T-helper 2 cell treated with Interferon-gamma antibody and Interleukin-4, amounts not matched to agents 5 μg/mL and 100 μg/mL, for 36 hours (primary cell): Measurements from ENCODE around the gene CCDC148.

Experiments
- DNase-seq: peaks from one replicate; pipeline ENCODE4 v3.0.0; 2021; ENCODE audit warnings: low spot score
- H3K27ac Mint-ChIP-seq: one replicate; pipeline ENCODE4 v1.8.0; 2021; ENCODE audit warnings: mild to moderate bottlenecking, mixed read lengths
- H3K27me3 Mint-ChIP-seq: one replicate; pipeline ENCODE4 v1.8.0; 2021; ENCODE audit warnings: low read depth, mixed read lengths
- H3K36me3 Mint-ChIP-seq: one replicate; pipeline ENCODE4 v1.8.0; 2021; ENCODE audit warnings: low read depth, mixed read lengths
- H3K4me1 Mint-ChIP-seq: one replicate; pipeline ENCODE4 v1.8.0; 2021; ENCODE audit warnings: low read depth, mixed read lengths
- H3K4me3 Mint-ChIP-seq: one replicate; pipeline ENCODE4 v1.8.0; 2022; ENCODE audit warnings: mild to moderate bottlenecking, moderate library complexity, mixed read lengths
- H3K9me3 Mint-ChIP-seq: one replicate; pipeline ENCODE4 v1.8.0; 2021; ENCODE audit warnings: mixed read lengths

The CCDC148 gene

GRCh38 chr2:158432117-158432516, 24.4 kb downstream of the CCDC148 start:
- Mint-ChIP-seq H3K4me1 (no peaks in the 10 kb centered on the region), H3K27ac (no peak overlapping the region), H3K27me3 (no peaks in the 10 kb centered on the region), H3K9me3 (peaks cover 10% of the 10 kb centered on the region), H3K36me3 (no peaks in the 10 kb centered on the region), H3K4me3 (no peak overlapping the region)
- DNase-seq = no peak

- Mint-ChIP-seq H3K4me1 (no peaks in the 10 kb centered on the region), H3K36me3 (no peaks in the 10 kb centered on the region), H3K9me3 (peaks cover 11% of the 10 kb centered on the region), H3K27ac (no peak overlapping the region), H3K27me3 (peaks cover 6% of the 10 kb centered on the region), H3K4me3 (no peak overlapping the region)
- no peak for DNase-seq
Observed at GRCh38 chr2:158414538-158414937, 42.0 kb downstream of the CCDC148 start.

GRCh38 chr2:158413581-158413980, 43.0 kb downstream of the CCDC148 start:
- Mint-ChIP-seq H3K27ac (no peak overlapping the region), H3K27me3 (peaks cover 6% of the 10 kb centered on the region), H3K36me3 (no peaks in the 10 kb centered on the region), H3K9me3 (peaks cover 11% of the 10 kb centered on the region), H3K4me1 (no peaks in the 10 kb centered on the region), H3K4me3 (no peak overlapping the region)
- DNase-seq = no peak

GRCh38 chr2:158412206-158412605, 44.3 kb downstream of the CCDC148 start:
- DNase-seq = no peak
- H3K4me3 Mint-ChIP-seq = no peak overlapping the region
- H3K27ac Mint-ChIP-seq = no peak overlapping the region
- H3K36me3 Mint-ChIP-seq = no peaks in the 10 kb centered on the region
- H3K27me3 Mint-ChIP-seq = peaks cover 4% of the 10 kb centered on the region
- H3K4me1 Mint-ChIP-seq = no peaks in the 10 kb centered on the region
- peaks cover 11% of the 10 kb centered on the region for H3K9me3 Mint-ChIP-seq

GRCh38 chr2:158411748-158412147, 44.8 kb downstream of the CCDC148 start:
- no peak for DNase-seq
- no peaks in the 10 kb centered on the region for H3K36me3 Mint-ChIP-seq
- H3K27me3 Mint-ChIP-seq = peaks cover 5% of the 10 kb centered on the region
- no peak overlapping the region for H3K4me3 Mint-ChIP-seq
- H3K4me1 Mint-ChIP-seq = no peaks in the 10 kb centered on the region
- H3K27ac Mint-ChIP-seq = no peak overlapping the region
- H3K9me3 Mint-ChIP-seq = peaks cover 11% of the 10 kb centered on the region

GRCh38 chr2:158410132-158410531, 46.4 kb downstream of the CCDC148 start:
- H3K4me1 Mint-ChIP-seq = no peaks in the 10 kb centered on the region
- H3K27me3 Mint-ChIP-seq = peaks cover 5% of the 10 kb centered on the region
- no peaks in the 10 kb centered on the region for H3K36me3 Mint-ChIP-seq
- DNase-seq = no peak
- peaks cover 11% of the 10 kb centered on the region for H3K9me3 Mint-ChIP-seq
- H3K27ac Mint-ChIP-seq = no peak overlapping the region
- no peak overlapping the region for H3K4me3 Mint-ChIP-seq

GRCh38 chr2:158407031-158407430, 49.5 kb downstream of the CCDC148 start:
- H3K27me3 Mint-ChIP-seq = peaks cover 6% of the 10 kb centered on the region

GRCh38 chr2:158405341-158405740, 51.2 kb downstream of the CCDC148 start:
- Mint-ChIP-seq H3K27ac (no peak overlapping the region), H3K4me3 (no peak overlapping the region), H3K9me3 (peaks cover 3% of the 10 kb centered on the region), H3K27me3 (peaks cover 6% of the 10 kb centered on the region), H3K4me1 (no peaks in the 10 kb centered on the region), H3K36me3 (no peaks in the 10 kb centered on the region)
- DNase-seq = no peak

More at GRCh38 chr2:158407031-158407430, 49.5 kb downstream of the CCDC148 start:
- no peaks in the 10 kb centered on the region for H3K36me3 Mint-ChIP-seq
- peaks cover 11% of the 10 kb centered on the region for H3K9me3 Mint-ChIP-seq
- no peak for DNase-seq
- H3K4me1 Mint-ChIP-seq = no peaks in the 10 kb centered on the region
- no peak overlapping the region for H3K27ac Mint-ChIP-seq
- no peak overlapping the region for H3K4me3 Mint-ChIP-seq

GRCh38 chr2:158403237-158403636, 53.3 kb downstream of the CCDC148 start:
- H3K9me3 Mint-ChIP-seq = peaks cover 4% of the 10 kb centered on the region
- H3K4me3 Mint-ChIP-seq = no peak overlapping the region
- no peak for DNase-seq
- no peak overlapping the region for H3K27ac Mint-ChIP-seq
- no peaks in the 10 kb centered on the region for H3K4me1 Mint-ChIP-seq
- peaks cover 6% of the 10 kb centered on the region for H3K27me3 Mint-ChIP-seq
- no peaks in the 10 kb centered on the region for H3K36me3 Mint-ChIP-seq

- no peak for DNase-seq
- no peak overlapping the region for H3K4me3 Mint-ChIP-seq
- no peaks in the 10 kb centered on the region for H3K36me3 Mint-ChIP-seq
- H3K9me3 Mint-ChIP-seq = peaks cover 4% of the 10 kb centered on the region
- H3K27me3 Mint-ChIP-seq = peaks cover 7% of the 10 kb centered on the region
- no peak overlapping the region for H3K27ac Mint-ChIP-seq
- no peaks in the 10 kb centered on the region for H3K4me1 Mint-ChIP-seq
Observed at GRCh38 chr2:158402665-158403064, 53.9 kb downstream of the CCDC148 start.

GRCh38 chr2:158395166-158395565, 61.4 kb downstream of the CCDC148 start:
- Mint-ChIP-seq H3K36me3 (no peaks in the 10 kb centered on the region), H3K27me3 (peaks cover 9% of the 10 kb centered on the region), H3K9me3 (peaks cover 4% of the 10 kb centered on the region), H3K4me3 (no peak overlapping the region), H3K27ac (no peak overlapping the region), H3K4me1 (peaks cover 6% of the 10 kb centered on the region)
- DNase-seq = no peak

GRCh38 chr2:158394453-158394852, 62.1 kb downstream of the CCDC148 start:
- Mint-ChIP-seq H3K9me3 (no peaks in the 10 kb centered on the region), H3K36me3 (no peaks in the 10 kb centered on the region), H3K27me3 (peaks cover 11% of the 10 kb centered on the region), H3K4me3 (no peak overlapping the region), H3K4me1 (peaks cover 6% of the 10 kb centered on the region), H3K27ac (no peak overlapping the region)
- DNase-seq = no peak

GRCh38 chr2:158393886-158394285, 62.7 kb downstream of the CCDC148 start:
- H3K27ac Mint-ChIP-seq = no peak overlapping the region
- peaks cover 11% of the 10 kb centered on the region for H3K27me3 Mint-ChIP-seq
- peaks cover 6% of the 10 kb centered on the region for H3K4me1 Mint-ChIP-seq
- no peak overlapping the region for H3K4me3 Mint-ChIP-seq
- H3K36me3 Mint-ChIP-seq = no peaks in the 10 kb centered on the region
- DNase-seq = no peak
- no peaks in the 10 kb centered on the region for H3K9me3 Mint-ChIP-seq

GRCh38 chr2:158392687-158393086, 63.9 kb downstream of the CCDC148 start:
- Mint-ChIP-seq H3K4me3 (no peak overlapping the region), H3K4me1 (peaks cover 6% of the 10 kb centered on the region), H3K27ac (no peak overlapping the region), H3K9me3 (no peaks in the 10 kb centered on the region), H3K36me3 (no peaks in the 10 kb centered on the region), H3K27me3 (peaks cover 9% of the 10 kb centered on the region)
- DNase-seq = no peak

GRCh38 chr2:158391876-158392275, 64.7 kb downstream of the CCDC148 start:
- H3K4me3 Mint-ChIP-seq = no peak overlapping the region
- no peak overlapping the region for H3K27ac Mint-ChIP-seq
- no peaks in the 10 kb centered on the region for H3K36me3 Mint-ChIP-seq
- peaks cover 6% of the 10 kb centered on the region for H3K4me1 Mint-ChIP-seq
- peaks cover 8% of the 10 kb centered on the region for H3K27me3 Mint-ChIP-seq
- H3K9me3 Mint-ChIP-seq = no peaks in the 10 kb centered on the region
- DNase-seq = no peak
